ENCODE data around the gene RAB24.

The RAB24 gene

GRCh38 chr5:177253252-177253651 lies 50.3 kb downstream of the RAB24 start:
- TF ChIP-seq CTCF (IDR thresholded peaks at IDR 0.05): no peak
